Activated naive CD4-positive, alpha-beta T cell treated with anti-CD3 and anti-CD28 coated beads, Interleukin-2, amount 10 ng/mL, durations not matched to agents 7 days and 5 days (primary cell): ENCODE measurements around the gene EFR3B.
A peak's percentile ranks its signal among the peaks of the same experiment; 100 is the strongest.
"Not testable (repeated sequence)": the region's sequence is repeated elsewhere in the genome, so short reads cannot be mapped to it uniquely, and the experiment has no call there.

Experiments
- CTCF ChIA-PET: fragments of 350-600 bp; sonication (Branson Sonifier 250); formaldehyde crosslinking; loops from one replicate; lab custom pipeline; 2021; ENCODE audit warnings: antibody characterized with exemption; lab: Charles Lee
- DNase-seq: peaks from one replicate; pipeline ENCODE4 v3.0.0-alpha.2; 2020
- H3K27ac Mint-ChIP-seq: one replicate; pipeline ENCODE4 v1.8.0; 2021; ENCODE audit warnings: mild to moderate bottlenecking, moderate library complexity, mixed read lengths
- H3K27me3 Mint-ChIP-seq: one replicate; pipeline ENCODE4 v1.8.0; 2021; ENCODE audit warnings: mild to moderate bottlenecking, mixed read lengths
- H3K36me3 Mint-ChIP-seq: one replicate; pipeline ENCODE4 v1.8.0; 2021; ENCODE audit warnings: mixed read lengths
- H3K4me1 Mint-ChIP-seq: one replicate; pipeline ENCODE4 v1.8.0; 2021; ENCODE audit warnings: mixed read lengths
- H3K4me3 Mint-ChIP-seq: one replicate; pipeline ENCODE4 v1.8.0; 2021; ENCODE audit warnings: mild to moderate bottlenecking, moderate library complexity, mixed read lengths
- H3K9me3 Mint-ChIP-seq: one replicate; pipeline ENCODE4 v1.8.0; 2021; ENCODE audit warnings: mixed read lengths

EFR3B gene

DNA sequence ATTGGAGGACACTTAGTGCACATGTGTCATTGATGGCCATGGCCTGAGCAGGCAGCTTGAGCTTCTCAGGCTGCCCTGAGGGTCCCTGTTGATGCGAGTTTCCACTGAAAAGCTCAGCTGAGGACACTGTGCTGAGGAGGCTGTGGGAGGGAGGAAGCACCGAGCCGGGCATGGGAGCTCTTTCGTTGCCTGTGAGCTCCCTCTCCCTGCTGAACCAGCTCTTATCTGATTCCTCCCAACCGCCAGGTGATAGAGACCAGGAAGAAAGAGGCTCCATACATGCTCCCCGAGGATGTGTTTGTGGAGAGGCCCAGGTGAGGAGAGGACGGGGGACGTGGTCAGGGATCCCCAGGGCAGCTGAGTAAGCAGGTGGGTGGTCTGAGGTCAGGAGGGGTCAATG, 99.2 kb downstream of the EFR3B start:
- CTCF ChIA-PET: no interaction called here
- DNase-seq: no peak
- Mint-ChIP-seq H3K9me3 (no peaks in the 10 kb centered on the region), H3K27me3 (peaks cover 37% of the 10 kb centered on the region), H3K36me3 (no peaks in the 10 kb centered on the region), H3K27ac (no peak overlapping the region), H3K4me3 (no peak overlapping the region), H3K4me1 (no peaks in the 10 kb centered on the region)

DNA sequence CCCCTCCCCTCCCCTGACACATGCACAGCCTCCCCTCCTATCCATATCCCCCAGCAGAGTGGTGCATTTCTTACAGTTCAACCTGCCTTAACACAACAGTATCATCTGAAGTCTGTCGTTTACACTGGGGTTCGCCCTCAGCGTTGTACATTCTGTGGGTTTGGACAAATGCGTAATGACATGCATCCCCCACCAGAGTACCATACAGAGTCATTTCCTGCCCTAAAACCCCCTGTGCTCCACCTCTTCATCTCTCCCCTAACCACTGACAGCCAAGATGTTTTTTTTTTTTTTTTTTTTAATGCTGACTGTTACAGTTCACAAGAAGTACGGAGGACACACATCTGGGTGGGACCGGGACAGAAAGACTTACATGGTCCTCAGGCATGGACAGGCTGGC, 103.9 kb downstream of the EFR3B start:
- no peak overlapping the region for H3K4me3 Mint-ChIP-seq
- H3K36me3 Mint-ChIP-seq: no peaks in the 10 kb centered on the region
- no peaks in the 10 kb centered on the region for H3K4me1 Mint-ChIP-seq
- H3K27ac Mint-ChIP-seq: no peak overlapping the region
- no peak for DNase-seq
- CTCF ChIA-PET: no interaction called here
- peaks cover 27% of the 10 kb centered on the region for H3K27me3 Mint-ChIP-seq
- H3K9me3 Mint-ChIP-seq: no peaks in the 10 kb centered on the region

DNA sequence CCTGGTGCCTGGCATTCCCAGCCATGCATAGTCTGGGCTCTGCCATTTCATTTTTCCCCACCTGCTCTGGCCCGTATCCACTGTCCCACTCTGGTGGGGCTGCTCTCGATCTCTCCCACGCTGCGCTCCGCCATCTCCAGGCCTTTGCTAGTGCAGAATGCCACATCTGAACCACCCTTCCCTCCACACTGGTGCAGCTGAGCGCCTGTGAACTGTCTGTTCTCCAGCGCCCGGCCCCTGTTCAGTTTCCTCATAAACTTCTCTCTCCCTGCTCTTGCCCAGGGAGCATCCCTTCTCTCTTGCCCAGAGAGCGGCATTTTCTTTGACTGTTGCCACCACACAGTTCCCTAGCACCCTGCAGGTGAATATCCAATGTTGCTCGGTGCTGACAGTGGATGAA, 105.0 kb downstream of the EFR3B start:
- no peaks in the 10 kb centered on the region for H3K9me3 Mint-ChIP-seq
- H3K4me3 Mint-ChIP-seq: no peak overlapping the region
- CTCF ChIA-PET: no interaction called here
- no peaks in the 10 kb centered on the region for H3K4me1 Mint-ChIP-seq
- no peak for DNase-seq
- H3K36me3 Mint-ChIP-seq: no peaks in the 10 kb centered on the region
- H3K27ac Mint-ChIP-seq: no peak overlapping the region
- peaks cover 28% of the 10 kb centered on the region for H3K27me3 Mint-ChIP-seq

DNA sequence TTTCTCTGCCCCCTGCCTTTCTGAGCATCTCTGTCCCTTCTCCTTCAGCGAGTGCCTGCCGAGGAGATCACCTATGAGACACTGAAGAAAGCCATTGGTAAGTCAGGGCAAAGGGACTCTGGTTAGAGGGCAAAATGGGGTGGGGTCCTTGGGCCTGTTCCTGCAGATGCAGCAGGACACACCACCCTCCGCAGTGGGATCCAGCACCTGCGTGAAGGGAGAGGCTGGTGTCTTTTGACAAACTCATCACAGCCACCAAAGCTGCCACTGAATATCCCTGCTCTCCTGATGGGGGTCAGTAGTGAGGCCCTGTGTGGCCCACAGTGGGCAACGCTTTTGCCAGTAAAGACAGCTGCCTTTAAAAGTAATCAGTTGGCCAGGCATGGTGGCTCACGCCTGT, 107.8 kb downstream of the EFR3B start:
- H3K27me3 Mint-ChIP-seq: peaks cover 36% of the 10 kb centered on the region
- no peaks in the 10 kb centered on the region for H3K4me1 Mint-ChIP-seq
- DNase-seq: no peak
- no peaks in the 10 kb centered on the region for H3K9me3 Mint-ChIP-seq
- H3K4me3 Mint-ChIP-seq: no peak overlapping the region
- H3K36me3 Mint-ChIP-seq: no peaks in the 10 kb centered on the region
- CTCF ChIA-PET: interaction anchor here (0.5 kb wide), 1 partner anchor 44 kb away, joined by 3 read pairs; no protein-coding TSS in a partner anchor
- H3K27ac Mint-ChIP-seq: no peak overlapping the region

DNA sequence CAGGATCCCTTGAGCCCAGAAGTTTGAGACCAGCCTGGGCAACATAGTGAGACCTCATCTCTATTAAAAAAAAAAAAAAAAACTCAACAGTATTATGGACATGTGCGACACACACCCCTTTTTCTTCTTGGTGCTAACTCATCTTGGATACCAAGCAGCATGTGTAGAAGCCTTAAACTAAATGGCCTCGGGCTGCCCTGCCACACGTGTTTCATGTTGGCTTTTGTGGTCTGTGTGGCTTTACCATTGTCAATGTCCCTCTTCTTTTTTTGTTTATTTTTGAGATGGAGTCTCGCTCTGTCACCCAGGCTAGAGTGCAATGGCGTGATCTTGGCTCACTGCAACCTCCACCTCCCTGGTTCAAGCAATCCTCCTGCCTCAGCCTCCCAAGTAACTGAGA, 109.1 kb downstream of the EFR3B start:
- H3K4me3 Mint-ChIP-seq, H3K9me3 Mint-ChIP-seq, DNase-seq, H3K27ac Mint-ChIP-seq, H3K4me1 Mint-ChIP-seq, CTCF ChIA-PET, H3K36me3 Mint-ChIP-seq: not testable (repeated sequence)
- peaks cover 35% of the 10 kb centered on the region for H3K27me3 Mint-ChIP-seq

DNA sequence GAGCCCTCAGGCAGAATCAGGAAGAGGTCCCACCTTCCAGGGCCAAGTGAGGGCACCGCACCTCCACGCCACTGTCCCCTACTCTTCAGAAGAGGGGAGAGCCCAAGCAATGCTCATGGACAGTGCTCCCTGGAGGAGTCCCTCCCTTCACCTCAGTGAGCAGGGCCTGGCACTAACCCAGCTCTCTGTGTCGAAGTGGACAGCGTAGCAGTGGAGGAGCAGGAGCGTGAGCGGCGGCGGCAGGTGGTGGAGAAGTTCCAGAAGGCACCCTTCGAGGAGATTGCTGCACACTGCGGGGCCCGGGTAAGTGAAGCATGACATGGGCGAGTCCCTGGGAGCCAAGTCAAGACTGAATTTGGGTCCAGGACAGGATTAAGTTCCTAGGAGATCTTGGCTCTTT, 109.8 kb downstream of the EFR3B start:
- peaks cover 30% of the 10 kb centered on the region for H3K27me3 Mint-ChIP-seq
- H3K4me1 Mint-ChIP-seq: no peaks in the 10 kb centered on the region
- no peak for DNase-seq
- no peaks in the 10 kb centered on the region for H3K36me3 Mint-ChIP-seq
- no peaks in the 10 kb centered on the region for H3K9me3 Mint-ChIP-seq
- CTCF ChIA-PET: interaction anchor here (1.1 kb wide), 1 partner anchor 44 kb away, joined by 3 read pairs; no protein-coding TSS in a partner anchor
- no peak overlapping the region for H3K27ac Mint-ChIP-seq
- no peak overlapping the region for H3K4me3 Mint-ChIP-seq

DNA sequence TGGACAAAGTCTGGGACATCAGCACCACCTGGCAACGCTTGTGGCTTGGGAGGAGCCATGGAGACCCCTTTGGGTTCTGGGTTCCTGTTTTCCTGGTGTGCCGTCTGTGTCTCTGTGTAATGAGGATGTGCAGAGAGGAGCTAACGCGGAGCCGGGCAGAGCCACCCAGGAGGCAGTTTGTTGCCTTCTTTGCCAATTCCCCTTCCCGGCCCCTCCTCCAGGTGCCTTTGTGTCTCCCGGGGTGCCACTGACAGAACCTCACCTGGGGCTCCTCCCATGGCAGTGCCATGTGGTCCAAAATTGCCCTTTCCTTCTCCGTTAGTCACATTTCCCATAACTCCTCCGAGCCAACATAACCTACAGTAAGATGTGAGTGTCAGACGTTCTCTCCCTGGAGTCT, 113.5 kb downstream of the EFR3B start:
- peaks cover 7% of the 10 kb centered on the region for H3K4me1 Mint-ChIP-seq
- CTCF ChIA-PET: no interaction called here
- H3K4me3 Mint-ChIP-seq: no peak overlapping the region
- DNase-seq: no peak
- no peaks in the 10 kb centered on the region for H3K36me3 Mint-ChIP-seq
- H3K27me3 Mint-ChIP-seq: peaks cover 26% of the 10 kb centered on the region
- H3K27ac Mint-ChIP-seq: no peak overlapping the region
- no peaks in the 10 kb centered on the region for H3K9me3 Mint-ChIP-seq

DNA sequence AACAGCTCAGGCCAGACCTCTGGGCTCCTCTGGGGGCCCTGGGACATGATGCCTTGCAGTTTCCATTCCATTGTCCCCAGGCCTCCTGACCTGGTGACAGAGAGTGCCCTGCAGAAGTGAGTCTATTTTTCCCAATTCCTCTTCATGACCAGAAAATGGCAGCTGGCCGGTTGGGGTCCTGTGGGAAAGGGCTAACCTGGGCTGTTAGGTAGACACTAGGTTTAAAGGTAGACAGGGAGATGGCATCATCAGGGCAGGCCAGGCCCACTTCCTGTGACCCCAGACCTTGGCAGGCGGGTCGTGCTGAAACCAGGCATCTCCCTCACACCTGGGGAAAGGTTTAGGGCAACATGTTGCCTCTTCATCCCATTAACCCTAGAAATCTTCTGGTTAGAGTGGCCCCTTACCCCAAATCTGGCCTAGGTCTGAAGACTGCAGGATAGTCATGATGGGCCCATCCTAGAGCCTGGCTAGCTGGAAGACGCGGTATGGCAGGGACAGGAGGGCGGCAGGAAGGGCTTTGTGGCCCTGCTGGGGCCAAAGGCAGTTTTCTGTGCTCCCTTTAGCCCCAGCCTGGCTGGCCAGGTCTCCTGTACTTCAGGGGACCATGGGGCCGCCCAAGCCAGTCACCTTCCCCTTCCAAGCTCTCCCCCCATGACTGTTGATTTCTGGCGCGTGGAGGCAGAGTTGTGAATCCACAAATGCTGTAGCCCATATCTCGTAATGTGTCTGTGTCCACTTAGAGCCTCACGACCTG, 116.4 kb downstream of the EFR3B start:
- CTCF ChIA-PET: no interaction called here
- DNase-seq: no peak
- Mint-ChIP-seq H3K4me3 (no peak overlapping the region), H3K27me3 (peaks cover 27% of the 10 kb centered on the region), H3K9me3 (no peaks in the 10 kb centered on the region), H3K4me1 (peaks cover 13% of the 10 kb centered on the region), H3K27ac (no peak overlapping the region), H3K36me3 (no peaks in the 10 kb centered on the region)

DNA sequence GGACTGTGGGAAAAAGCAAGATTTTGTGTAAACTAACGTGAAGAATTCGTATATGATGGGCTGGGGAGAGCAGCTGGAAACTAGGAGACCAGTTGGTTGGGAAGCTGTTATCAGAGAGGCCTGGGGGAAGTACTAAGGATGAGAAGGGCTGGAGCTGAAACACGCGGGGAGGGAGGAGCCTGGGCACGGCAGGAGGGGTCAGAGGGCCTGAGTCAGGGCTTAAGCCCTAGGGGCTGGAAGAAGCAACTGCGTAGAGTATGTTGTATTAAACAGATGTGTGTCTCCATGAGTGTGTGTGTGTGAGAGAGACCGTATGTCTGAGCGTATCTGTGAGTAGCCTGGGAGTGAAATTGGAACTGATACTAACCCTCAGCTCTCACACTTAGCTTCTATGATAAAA, 118.1 kb downstream of the EFR3B start:
- CTCF ChIA-PET: no interaction called here
- Mint-ChIP-seq H3K36me3 (no peaks in the 10 kb centered on the region), H3K4me1 (peaks cover 13% of the 10 kb centered on the region), H3K4me3 (peak overlapping the region; percentile 27), H3K9me3 (no peaks in the 10 kb centered on the region), H3K27ac (peak overlapping the region; percentile 24), H3K27me3 (peaks cover 28% of the 10 kb centered on the region)
- DNase-seq: no peak

DNA sequence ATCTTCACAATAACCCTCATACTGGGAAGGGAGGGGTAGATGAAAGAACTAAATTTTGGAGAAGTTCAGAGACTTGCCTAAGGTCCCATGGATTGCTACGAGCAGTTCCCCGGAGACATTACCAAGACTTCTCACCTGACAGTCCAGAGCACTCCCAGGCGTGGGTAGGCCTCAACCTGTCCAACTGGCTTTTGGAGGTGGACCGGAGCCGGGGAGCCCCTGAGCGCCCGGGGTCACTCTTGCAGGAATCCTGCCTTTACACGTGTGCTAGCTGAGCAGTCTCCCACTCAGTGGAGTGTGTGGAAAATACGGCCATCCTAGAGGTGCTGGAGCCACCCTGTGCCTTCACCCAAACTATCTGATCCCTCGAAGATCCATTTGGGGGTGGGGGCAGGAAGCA, 118.5 kb downstream of the EFR3B start:
- DNase-seq: no peak
- H3K4me3 Mint-ChIP-seq: peak overlapping the region; percentile 59
- peaks cover 28% of the 10 kb centered on the region for H3K27me3 Mint-ChIP-seq
- no peaks in the 10 kb centered on the region for H3K9me3 Mint-ChIP-seq
- H3K36me3 Mint-ChIP-seq: no peaks in the 10 kb centered on the region
- CTCF ChIA-PET: interaction anchor here (0.9 kb wide), 1 partner anchor 24 kb away, joined by 3 read pairs; no protein-coding TSS in a partner anchor
- peak overlapping the region; percentile 24 for H3K27ac Mint-ChIP-seq
- H3K4me1 Mint-ChIP-seq: peaks cover 16% of the 10 kb centered on the region

DNA sequence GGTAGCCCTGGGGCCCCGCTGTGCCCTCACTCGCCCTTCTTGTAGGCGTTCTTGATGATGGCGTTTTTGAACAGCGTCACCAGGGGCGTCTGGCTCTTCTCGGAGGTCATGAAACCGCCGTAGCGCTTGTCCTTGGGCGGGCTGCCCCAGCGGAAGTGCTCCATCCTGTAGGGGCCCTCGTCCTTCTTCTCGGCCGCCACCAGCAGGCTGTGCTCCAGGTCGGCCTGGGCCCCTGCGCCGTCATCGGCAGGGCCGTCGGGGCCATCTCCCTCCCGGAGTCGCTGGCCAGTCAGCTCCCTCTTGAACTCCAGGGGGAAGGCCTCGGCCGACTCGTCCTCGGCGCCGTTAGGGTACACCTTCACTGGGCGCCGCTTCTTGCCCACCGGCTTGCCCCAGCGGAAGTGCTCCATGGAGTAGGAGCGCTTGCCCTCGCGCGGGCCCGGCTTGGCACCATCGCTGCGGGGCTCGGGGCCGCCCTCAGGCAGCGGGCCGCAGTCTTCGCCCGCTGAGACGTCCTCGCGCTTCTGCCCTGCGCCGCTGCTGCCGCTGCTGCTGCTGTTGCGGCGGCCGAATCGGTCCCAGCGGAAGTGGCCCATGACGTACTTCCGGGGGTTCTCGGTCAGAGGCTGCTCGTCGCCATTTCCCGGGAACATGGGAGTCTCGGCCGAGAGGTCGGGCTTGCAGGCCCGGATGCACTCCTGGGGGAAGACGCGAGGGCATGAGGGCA, 119.3 kb downstream of the EFR3B start:
- Mint-ChIP-seq H3K9me3 (no peaks in the 10 kb centered on the region), H3K36me3 (no peaks in the 10 kb centered on the region), H3K4me1 (peaks cover 25% of the 10 kb centered on the region), H3K27me3 (peaks cover 35% of the 10 kb centered on the region), H3K27ac (peak overlapping the region; percentile 78), H3K4me3 (peak overlapping the region; percentile 59)
- CTCF ChIA-PET: interaction anchor here (0.9 kb wide), 1 partner anchor 24 kb away, joined by 3 read pairs; no protein-coding TSS in a partner anchor
- peak; percentile 75 for DNase-seq

DNA sequence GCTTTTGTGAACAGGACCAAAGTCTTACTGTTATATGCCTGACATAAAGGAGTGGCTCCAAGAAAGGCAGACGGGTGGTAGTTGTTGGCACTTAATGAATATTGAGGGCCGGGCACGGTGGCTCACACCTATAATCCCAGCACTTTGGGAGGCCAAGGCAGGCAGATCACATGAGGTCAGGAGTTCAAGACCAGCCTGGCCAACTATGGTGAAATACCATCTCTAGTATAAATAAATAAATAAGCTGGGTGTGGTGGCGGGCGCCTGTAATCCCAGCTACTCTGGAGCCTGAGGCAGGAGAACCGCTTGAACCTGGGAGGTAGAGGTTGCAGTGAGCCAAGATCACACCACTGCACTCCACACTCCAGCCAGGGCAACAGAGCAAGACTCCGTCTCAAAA, 120.2 kb downstream of the EFR3B start:
- peaks cover 30% of the 10 kb centered on the region for H3K4me1 Mint-ChIP-seq

DNA sequence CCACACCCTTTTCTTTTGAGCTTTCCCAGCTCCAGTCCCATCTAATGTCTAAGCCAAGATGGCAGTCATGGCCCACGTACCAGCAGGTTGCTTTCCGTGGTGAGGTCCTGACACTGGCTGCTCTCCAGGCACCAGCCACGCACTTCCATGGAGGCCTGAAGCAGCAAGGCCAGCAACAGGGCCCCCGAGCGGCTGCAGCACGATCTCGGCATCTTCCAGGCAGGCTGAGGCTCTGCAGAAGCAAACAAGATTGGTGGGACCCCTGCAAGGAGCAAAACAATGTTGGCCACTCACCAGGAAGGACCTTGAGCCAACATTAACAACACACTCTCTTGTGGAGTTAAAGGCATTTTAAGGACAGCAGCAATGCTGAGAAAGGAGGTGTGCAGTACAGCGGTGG, 122.7 kb downstream of the EFR3B start:
- H3K27me3 Mint-ChIP-seq: peaks cover 64% of the 10 kb centered on the region
- peaks cover 46% of the 10 kb centered on the region for H3K4me1 Mint-ChIP-seq
- CTCF ChIA-PET: interaction anchor here (6.3 kb wide), 1 partner anchor 31 kb away, joined by 64 read pairs; no protein-coding TSS in a partner anchor
- DNase-seq: no peak
- H3K4me3 Mint-ChIP-seq: no peak overlapping the region
- H3K36me3 Mint-ChIP-seq: no peaks in the 10 kb centered on the region
- no peak overlapping the region for H3K27ac Mint-ChIP-seq
- H3K9me3 Mint-ChIP-seq: no peaks in the 10 kb centered on the region

More for the DNA sequence above, 120.2 kb downstream of the EFR3B start:
- H3K36me3 Mint-ChIP-seq, DNase-seq, H3K4me3 Mint-ChIP-seq, H3K9me3 Mint-ChIP-seq: not testable (repeated sequence)
- Mint-ChIP-seq H3K27me3 (peaks cover 39% of the 10 kb centered on the region), H3K27ac (peak overlapping the region; percentile 68)
- CTCF ChIA-PET: interaction anchor here (1.9 to 6.3 kb wide), 2 partner anchors 34 to 186 kb away, joined by 6 to 64 read pairs; no protein-coding TSS in a partner anchor

DNA sequence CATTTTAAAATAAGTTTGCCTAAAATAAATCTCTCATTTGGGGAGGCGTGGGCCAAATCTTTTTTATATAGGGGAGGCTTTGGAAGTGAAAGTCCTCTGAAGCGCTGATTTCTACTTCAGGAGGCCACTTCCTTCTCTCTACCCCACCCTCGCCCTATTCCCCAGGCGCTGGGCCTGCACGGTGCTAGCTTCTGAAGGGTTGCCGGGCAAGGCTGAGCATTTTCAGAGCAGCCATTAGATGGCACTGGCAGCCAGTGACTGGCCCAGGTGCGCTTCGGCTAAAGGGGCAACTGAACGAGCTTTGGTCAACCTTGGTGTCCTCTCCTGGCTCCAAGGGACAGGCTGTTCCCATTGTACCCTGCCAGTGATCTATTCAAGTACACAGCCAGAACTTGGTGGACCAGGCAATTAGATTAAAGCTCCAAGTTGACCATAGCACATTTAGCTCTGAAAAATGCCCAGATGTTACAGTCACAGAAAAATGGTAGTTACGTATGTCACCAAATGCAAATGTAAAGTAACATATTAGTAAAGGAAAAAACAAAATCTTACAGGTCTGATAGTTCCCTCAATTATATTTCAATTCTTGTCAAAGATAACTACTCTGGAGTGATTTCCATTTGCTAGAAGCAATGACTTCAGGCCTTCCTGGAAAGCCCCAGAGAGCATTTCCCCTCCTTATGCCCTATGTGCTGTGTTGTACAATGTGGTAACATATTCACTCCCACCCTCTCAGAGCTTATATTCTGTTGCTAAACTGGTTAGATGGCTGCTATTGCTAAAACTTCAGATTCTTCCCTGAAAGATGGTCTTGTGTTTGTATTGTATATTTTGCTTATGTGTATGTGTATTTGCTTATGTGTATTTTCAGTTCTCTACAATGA, 124.4 kb downstream of the EFR3B start:
- CTCF ChIA-PET: interaction anchor here (0.6 to 6.3 kb wide), 17 partner anchors 24 to 490 kb away, joined by 3 to 64 read pairs (median 3); no protein-coding TSS in a partner anchor
- peak; percentile 69 for DNase-seq
- Mint-ChIP-seq H3K9me3 (no peaks in the 10 kb centered on the region), H3K27ac (no peak overlapping the region), H3K4me1 (peaks cover 36% of the 10 kb centered on the region), H3K4me3 (no peak overlapping the region), H3K36me3 (no peaks in the 10 kb centered on the region), H3K27me3 (peaks cover 80% of the 10 kb centered on the region)
